Limb (tissue), 2 donors: ENCODE results near the gene HADH.
"Not testable (repeated sequence)": the region's sequence is repeated elsewhere in the genome, so short reads cannot be mapped to it uniquely, and the experiment has no call there.

Experiments
- DNase-seq, 2 donors: peaks; one replicate each; pipeline ENCODE4 v3.0.0-alpha.2; 2016; ENCODE audit errors: extremely low spot score in 2 of 2

HADH gene

GRCh38 chr4:107994894-107995293, 5.2 kb downstream of the HADH start:
- DNase-seq: no peak

- DNase-seq: peak in 1 of 2 donors; percentile 42
Observed at GRCh38 chr4:107996949-107997788, 7.5 kb downstream of the HADH start.

GRCh38 chr4:107997794-107998193, 8.1 kb downstream of the HADH start:
- no peak for DNase-seq

- no peak for DNase-seq
Observed at GRCh38 chr4:107999932-108000539, 10.3 kb downstream of the HADH start.

GRCh38 chr4:108001540-108002135, 11.9 kb downstream of the HADH start:
- DNase-seq: no peak

- no peak for DNase-seq
Observed at GRCh38 chr4:108003982-108004515, 14.4 kb downstream of the HADH start.

- no peak for DNase-seq
Observed at GRCh38 chr4:108004646-108005045, 15.0 kb downstream of the HADH start.

GRCh38 chr4:108005807-108006206, 16.1 kb downstream of the HADH start:
- DNase-seq: no peak

GRCh38 chr4:108006361-108006760, 16.7 kb downstream of the HADH start:
- DNase-seq: no peak

- no peak for DNase-seq
Observed at GRCh38 chr4:108007984-108008383, 18.3 kb downstream of the HADH start.

- DNase-seq: no peak
Observed at GRCh38 chr4:108008721-108009120, 19.0 kb downstream of the HADH start.

- DNase-seq: no peak
Observed at GRCh38 chr4:108010167-108010566, 20.5 kb downstream of the HADH start.

GRCh38 chr4:108012382-108012781, 22.7 kb downstream of the HADH start:
- not testable (repeated sequence) for DNase-seq

- DNase-seq: no peak
Observed at GRCh38 chr4:108013327-108013726, 23.6 kb downstream of the HADH start.

- no peak for DNase-seq
Observed at GRCh38 chr4:108013955-108014354, 24.3 kb downstream of the HADH start.

- peak; percentile 84 to 87 for DNase-seq
Observed at GRCh38 chr4:108018040-108018883, 28.6 kb downstream of the HADH start.

GRCh38 chr4:108018884-108019187, 29.1 kb downstream of the HADH start:
- DNase-seq: no peak

- no peak for DNase-seq
Observed at GRCh38 chr4:108024085-108024877, 34.6 kb downstream of the HADH start.

GRCh38 chr4:108024878-108025165, 35.1 kb downstream of the HADH start:
- no peak for DNase-seq

- no peak for DNase-seq
Observed at GRCh38 chr4:108029016-108029720, 39.5 kb downstream of the HADH start.
